BJ (cell line): Measurements from ENCODE around the gene CHST10. TPM values are rescaled to one million over a fixed set of nuclear protein-coding genes. Genes with fewer than 3 reads are reported as not detected.

Experiments
- CTCF ChIA-PET: fragments of 350-600 bp; formaldehyde crosslinking; extraction: SDS; loops from one replicate; lab custom pipeline; 2021; ENCODE audit warnings: antibody characterized with exemption, inconsistent platforms; lab: Yijun Ruan, JAX
- POLR2A ChIA-PET: fragments of 300-600 bp; sonication (Branson Sonifier 250); formaldehyde crosslinking; extraction: SDS; loops from one replicate; lab custom pipeline; 2021; ENCODE audit warnings: antibody characterized with exemption; lab: Charles Lee
- DNase-seq: peaks from one replicate; pipeline ENCODE4 v3.0.0-alpha.2; 2011; ENCODE audit warnings: low read depth
- H3K27me3 ChIP-seq: 2 replicates; pipeline ENCODE4 v1.6.0; 2011; ENCODE audit warnings: low read length; ENCODE audit not compliant: control insufficient read depth, insufficient read depth
- H3K36me3 ChIP-seq: 2 replicates; pipeline ENCODE4 v1.5.1; 2011; ENCODE audit warnings: low read length; ENCODE audit not compliant: control insufficient read depth, insufficient read depth
- H3K4me3 ChIP-seq: 2 replicates; pipeline ENCODE4 v1.5.1; 2011; ENCODE audit warnings: low read depth, mild to moderate bottlenecking, control low read depth, low read length
- polyA plus RNA-seq: library from polyadenylated mRNA; depleted of rRNA; stranded (reverse); fragments of >200 nt; gene quantifications from 2 replicates; pipeline ENCODE4 v1.2.3, GENCODE V29; 2011
- TF ChIP-seq, protein P1 (sequence below): IDR thresholded peaks from 2 replicates; pipeline ENCODE4 v1.5.1; 2011; ENCODE audit warnings: low read depth, mild to moderate bottlenecking, control low read depth, inconsistent platforms, low read length, moderate library complexity; ENCODE audit not compliant: insufficient read depth

The CHST10 gene
- polyA plus RNA-seq, 1 experiment = 11.7 TPM

DNA sequence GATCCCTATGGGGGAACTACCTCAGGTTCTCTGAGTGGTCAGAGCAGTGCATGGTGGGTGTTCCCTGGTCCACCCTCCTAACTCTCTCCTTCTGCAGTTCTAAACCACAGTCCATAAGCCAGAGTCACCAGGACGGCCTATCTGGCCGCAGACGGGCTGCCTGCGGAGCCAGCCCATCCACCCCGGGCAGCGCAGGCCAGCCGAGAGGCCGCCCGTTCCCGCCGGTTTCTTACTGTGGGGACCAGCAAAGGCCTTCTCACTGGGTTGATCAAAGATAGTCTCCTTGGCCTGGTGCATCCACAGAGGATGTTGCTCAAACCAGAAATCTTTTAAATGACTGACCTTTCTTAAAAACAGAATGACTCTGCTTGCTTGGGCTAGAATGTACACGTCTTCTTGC lies 9.6 kb upstream of the CHST10 start:
- no peaks in the 10 kb centered on the region; the same call in 1 of the 2 replicates for H3K27me3 ChIP-seq
- no peak for DNase-seq
- TF ChIP-seq, protein P1, sequence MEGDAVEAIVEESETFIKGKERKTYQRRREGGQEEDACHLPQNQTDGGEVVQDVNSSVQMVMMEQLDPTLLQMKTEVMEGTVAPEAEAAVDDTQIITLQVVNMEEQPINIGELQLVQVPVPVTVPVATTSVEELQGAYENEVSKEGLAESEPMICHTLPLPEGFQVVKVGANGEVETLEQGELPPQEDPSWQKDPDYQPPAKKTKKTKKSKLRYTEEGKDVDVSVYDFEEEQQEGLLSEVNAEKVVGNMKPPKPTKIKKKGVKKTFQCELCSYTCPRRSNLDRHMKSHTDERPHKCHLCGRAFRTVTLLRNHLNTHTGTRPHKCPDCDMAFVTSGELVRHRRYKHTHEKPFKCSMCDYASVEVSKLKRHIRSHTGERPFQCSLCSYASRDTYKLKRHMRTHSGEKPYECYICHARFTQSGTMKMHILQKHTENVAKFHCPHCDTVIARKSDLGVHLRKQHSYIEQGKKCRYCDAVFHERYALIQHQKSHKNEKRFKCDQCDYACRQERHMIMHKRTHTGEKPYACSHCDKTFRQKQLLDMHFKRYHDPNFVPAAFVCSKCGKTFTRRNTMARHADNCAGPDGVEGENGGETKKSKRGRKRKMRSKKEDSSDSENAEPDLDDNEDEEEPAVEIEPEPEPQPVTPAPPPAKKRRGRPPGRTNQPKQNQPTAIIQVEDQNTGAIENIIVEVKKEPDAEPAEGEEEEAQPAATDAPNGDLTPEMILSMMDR = no peak
- CTCF ChIA-PET = no interaction called here
- POLR2A ChIA-PET = no interaction called here
- no peak overlapping the region for H3K4me3 ChIP-seq
- H3K36me3 ChIP-seq = no peaks in the 10 kb centered on the region

DNA sequence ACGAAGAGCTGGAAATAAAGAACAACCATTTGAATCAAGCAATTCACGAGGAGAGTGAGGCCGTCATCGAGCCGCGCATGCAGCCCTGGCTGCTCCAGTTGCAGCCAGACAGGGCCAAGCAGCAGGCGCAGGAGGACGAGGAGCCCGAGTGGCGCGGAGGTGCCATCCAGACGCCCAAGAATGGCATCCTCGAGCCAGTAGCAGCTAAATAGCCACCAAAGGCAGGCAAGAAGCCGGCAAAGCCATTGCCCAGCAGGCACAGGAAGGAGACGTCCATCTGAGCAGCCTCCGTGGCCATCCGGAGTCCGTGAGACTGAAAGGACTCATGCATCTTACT lies 8.9 kb upstream of the CHST10 start:
- TF ChIP-seq, protein P1 = no peak
- Histone ChIP-seq H3K4me3 (no peak overlapping the region), H3K36me3 (no peaks in the 10 kb centered on the region), H3K27me3 (no peaks in the 10 kb centered on the region; the same call in 1 of the 2 replicates)
- ChIA-PET POLR2A (no interaction called here), CTCF (no interaction called here)
- no peak for DNase-seq

DNA sequence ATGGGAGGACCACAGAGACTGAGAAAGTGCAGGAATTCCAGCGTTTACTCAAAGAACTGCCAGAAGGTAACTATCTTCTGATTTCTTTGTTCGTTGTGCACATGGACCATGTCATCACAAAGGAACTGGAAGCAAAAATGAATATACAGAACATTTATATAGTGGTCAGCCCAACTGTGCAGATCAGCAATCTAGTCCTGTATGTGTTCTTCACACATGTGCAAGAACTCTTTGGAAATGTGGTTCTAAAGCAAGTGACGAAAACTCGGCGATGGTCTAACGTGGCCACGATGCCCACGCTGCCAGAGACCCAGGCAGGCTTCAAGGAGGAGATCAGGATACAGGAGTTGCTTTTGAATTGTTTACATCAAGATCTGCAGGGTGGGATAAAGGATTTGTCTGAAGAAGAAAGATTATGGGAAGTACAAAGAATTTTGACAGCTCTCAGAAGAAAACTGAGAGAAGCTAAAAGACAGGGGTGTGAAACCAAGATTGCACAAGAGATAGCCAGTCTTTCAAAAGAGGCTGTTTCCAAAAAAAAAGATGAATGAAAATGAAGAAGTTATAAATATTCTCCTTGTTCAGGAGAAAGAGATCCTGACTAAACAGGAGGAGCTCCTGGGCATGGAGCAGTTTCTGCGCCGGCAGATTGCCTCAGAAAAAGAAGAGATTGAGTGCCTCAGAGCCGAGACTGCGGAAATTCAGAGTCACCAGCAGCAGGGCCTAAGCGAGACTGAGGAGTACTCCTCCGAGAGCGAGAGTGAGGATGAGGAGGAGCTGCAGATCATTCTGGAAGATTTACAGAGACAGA lies 8.3 kb upstream of the CHST10 start:
- TF ChIP-seq, protein P1 = no peak
- no peak for DNase-seq
- ChIA-PET CTCF (interaction anchor here (1.0 kb wide), 1 partner anchor 9 kb away, joined by 4 read pairs; no protein-coding TSS in a partner anchor), POLR2A (no interaction called here)
- Histone ChIP-seq H3K36me3 (no peaks in the 10 kb centered on the region), H3K27me3 (no peaks in the 10 kb centered on the region; the same call in 1 of the 2 replicates), H3K4me3 (no peak overlapping the region)

DNA sequence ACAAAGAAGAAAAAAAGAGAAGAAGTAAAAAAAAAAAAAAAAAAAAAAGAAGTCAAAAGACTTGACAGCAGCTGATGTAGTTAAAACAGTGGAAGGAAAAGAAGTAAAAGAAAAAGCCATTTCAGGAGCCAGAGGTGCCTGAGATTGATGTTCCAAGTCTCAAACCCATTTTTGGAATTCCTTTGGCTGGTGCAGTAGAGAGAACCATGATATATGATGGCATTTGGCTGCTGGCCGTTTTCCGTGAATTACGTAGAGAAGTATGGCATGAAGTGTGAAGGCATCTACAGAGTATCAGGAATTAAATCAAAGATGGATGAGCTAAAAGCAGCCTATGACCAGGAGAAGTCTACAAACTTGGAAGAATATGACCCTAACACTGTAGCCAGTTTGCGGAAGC lies 7.6 kb upstream of the CHST10 start:
- DNase-seq = no peak
- CTCF ChIA-PET = interaction anchor here (1.0 kb wide), 1 partner anchor 9 kb away, joined by 4 read pairs; no protein-coding TSS in a partner anchor

DNA sequence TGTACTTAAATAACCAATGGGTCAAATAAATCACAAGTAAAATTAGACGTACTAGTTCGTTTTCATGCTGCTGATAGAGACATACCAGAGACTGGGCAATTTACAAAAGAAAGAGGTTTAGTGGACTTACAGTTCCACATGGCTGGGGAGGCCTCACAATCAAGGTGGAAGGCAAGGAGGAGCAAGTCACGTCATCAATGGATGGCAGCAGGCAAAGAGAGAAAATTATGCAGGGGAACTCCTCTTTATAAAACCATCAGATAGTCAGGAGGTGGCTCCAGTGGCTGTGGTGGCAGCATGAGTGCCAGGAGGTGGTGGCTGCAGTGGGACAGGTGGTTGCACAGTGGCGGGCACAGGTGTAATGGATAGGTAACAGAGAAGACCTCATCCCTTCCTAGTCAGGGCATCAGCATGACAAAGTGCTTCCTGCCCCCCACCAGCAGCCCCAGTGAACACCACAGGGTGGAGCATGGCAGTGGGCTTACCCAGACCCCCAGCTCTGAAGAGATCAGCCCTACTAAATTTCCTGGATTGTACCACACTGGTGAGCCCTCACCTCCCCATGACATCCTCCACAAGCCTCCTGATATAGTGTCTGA lies 6.9 kb upstream of the CHST10 start:
- ChIA-PET CTCF (interaction anchor here (1.0 kb wide), 1 partner anchor 10 kb away, joined by 4 read pairs; no protein-coding TSS in a partner anchor), POLR2A (no interaction called here)
- no peak for DNase-seq
- Histone ChIP-seq H3K27me3 (no peaks in the 10 kb centered on the region; the same call in 1 of the 2 replicates), H3K4me3 (no peak overlapping the region), H3K36me3 (no peaks in the 10 kb centered on the region)
- TF ChIP-seq, protein P1 = no peak

More for the DNA sequence above, 7.6 kb upstream of the CHST10 start:
- TF ChIP-seq, protein P1 = no peak
- POLR2A ChIA-PET = no interaction called here
- Histone ChIP-seq H3K4me3 (no peak overlapping the region), H3K36me3 (no peaks in the 10 kb centered on the region), H3K27me3 (no peaks in the 10 kb centered on the region; the same call in 1 of the 2 replicates)
